ENCODE results near the gene PDZK1IP1. TPM values are rescaled to one million over a fixed set of nuclear protein-coding genes. Genes with fewer than 3 reads are reported as not detected.

Gene PDZK1IP1
- total RNA-seq, 1 experiment from 2014 or later = not detected

Other genes with a start within 250 kb of the PDZK1IP1 start
- not detected in 2 replicates for gene CYP4A11, start 248.6 kb downstream of the PDZK1IP1 start, total RNA-seq (2014; rRNA removed; shearing (Covaris generic))
- gene CYP4X1, start 166.4 kb downstream of the PDZK1IP1 start, total RNA-seq (2014; rRNA removed; shearing (Covaris generic)) = 2.0 and 2.9 TPM in 2 replicates
- not detected in 2 replicates for gene CYP4Z1, start 122.8 kb downstream of the PDZK1IP1 start, total RNA-seq (2014; rRNA removed; shearing (Covaris generic))
- gene CYP4A22, start 52.6 kb downstream of the PDZK1IP1 start, total RNA-seq (2014; rRNA removed; shearing (Covaris generic)) = not detected in 2 replicates
- 0.07 and 0.70 TPM in 2 replicates for gene TAL1, start 42.2 kb upstream of the PDZK1IP1 start, total RNA-seq (2014; rRNA removed; shearing (Covaris generic))
- 55.5 and 61.9 TPM in 2 replicates for gene STIL, start 124.1 kb upstream of the PDZK1IP1 start, total RNA-seq (2014; rRNA removed; shearing (Covaris generic))
- gene CMPK1, start 143.8 kb upstream of the PDZK1IP1 start, total RNA-seq (2014; rRNA removed; shearing (Covaris generic)) = 65.3 and 72.1 TPM in 2 replicates
- 0.14 TPM in 1 of 2 replicates, not detected in the other for gene FOXE3, start 226.2 kb upstream of the PDZK1IP1 start, total RNA-seq (2014; rRNA removed; shearing (Covaris generic))
- gene FOXD2, start 248.0 kb upstream of the PDZK1IP1 start, total RNA-seq (2014; rRNA removed; shearing (Covaris generic)) = 0.83 and 1.1 TPM in 2 replicates